Activated CD4-positive, CD25-positive, alpha-beta regulatory T cell (primary cell): ENCODE measurements around the gene FAM3C.
"Not testable (repeated sequence)": the region's sequence is repeated elsewhere in the genome, so short reads cannot be mapped to it uniquely, and the experiment has no call there.

ENCODE experiments used
- DNase-seq, 4 experiments: peaks; one replicate each; lab custom pipeline; 2025; lab: John Stamatoyannopoulos, UW

The FAM3C gene

DNA sequence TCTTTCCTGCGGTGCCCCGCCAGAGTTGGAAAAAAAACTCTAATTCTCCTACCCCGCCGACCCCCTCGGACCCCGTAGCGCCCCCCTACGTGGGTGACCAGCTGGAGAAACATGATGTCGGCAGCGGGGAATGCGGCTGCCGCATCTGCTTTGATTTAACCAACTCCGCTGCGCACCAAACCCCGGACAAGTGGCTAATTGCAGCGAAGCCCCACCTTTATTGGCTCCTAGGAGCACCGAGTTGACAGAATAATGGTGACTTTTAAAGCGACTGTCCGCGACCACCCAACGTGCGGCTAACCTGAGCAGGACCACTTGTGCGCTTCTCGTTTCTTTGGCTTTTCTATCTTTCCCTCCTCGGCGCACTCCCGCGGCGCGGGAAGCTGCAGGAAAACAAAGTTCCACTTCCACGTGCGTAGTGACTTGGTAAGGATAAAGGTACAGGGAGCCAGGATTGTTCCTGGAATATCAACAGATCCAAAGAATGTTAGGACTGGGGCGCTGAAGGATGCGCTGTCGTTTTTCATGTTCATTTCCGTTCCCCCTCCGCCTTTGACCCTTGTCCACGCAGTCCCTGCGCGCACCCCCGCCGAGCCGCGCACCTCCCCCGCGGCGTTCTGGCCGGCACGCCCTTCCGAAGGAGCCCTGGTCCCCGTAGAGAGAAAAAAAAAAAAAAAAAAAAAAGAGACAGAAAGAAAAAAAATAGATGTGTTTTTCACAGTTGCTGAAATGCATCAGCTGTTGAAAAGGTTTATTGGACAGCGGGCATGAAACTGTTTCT is 65.9 kb downstream of the FAM3C start:
- DNase-seq, result no peak

DNA sequence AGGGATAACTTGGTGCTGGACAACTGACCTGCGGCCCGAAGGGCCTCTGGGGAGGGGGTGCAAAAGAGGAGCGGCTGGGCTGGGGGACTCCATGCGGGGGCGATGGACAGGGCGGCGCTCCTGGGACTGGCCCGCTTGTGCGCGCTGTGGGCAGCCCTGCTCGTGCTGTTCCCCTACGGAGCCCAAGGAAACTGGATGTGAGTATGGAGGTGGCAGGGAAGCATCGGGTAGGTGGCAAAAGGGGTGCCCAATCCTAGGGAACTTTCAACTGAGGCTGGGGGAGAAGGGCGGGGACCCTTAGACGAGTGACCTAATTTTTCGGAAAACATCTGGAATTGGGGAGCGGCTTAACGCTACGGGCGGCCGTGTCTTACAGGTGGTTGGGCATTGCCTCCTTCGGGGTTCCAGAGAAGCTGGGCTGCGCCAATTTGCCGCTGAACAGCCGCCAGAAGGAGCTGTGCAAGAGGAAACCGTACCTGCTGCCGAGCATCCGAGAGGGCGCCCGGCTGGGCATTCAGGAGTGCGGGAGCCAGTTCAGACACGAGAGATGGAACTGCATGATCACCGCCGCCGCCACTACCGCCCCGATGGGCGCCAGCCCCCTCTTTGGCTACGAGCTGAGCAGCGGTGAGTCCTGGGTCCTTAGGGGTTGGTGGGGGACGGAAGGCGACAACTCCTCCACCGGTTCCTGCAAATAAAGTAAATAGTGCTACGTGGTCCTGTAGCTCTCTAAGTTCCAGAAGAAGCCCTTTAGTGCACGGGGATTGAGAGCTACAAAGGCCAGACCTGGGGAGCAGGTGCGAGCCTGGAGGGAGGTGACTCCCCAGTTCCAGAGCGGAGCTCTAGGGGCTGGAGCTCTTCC is 66.7 kb downstream of the FAM3C start:
- DNase-seq, result no peak

GRCh38 chr7:121328508-121329190 is 67.5 kb downstream of the FAM3C start, which contains the start of gene WNT16:
Gene WNT16, plus strand, starts transcription at chr7:121329000. Its CDS starts 293 bp downstream, at chr7:121329293.
- DNase-seq, result no peak

GRCh38 chr7:121327671-121328070 is 68.4 kb downstream of the FAM3C start:
- DNase-seq, result no peak

- no peak for DNase-seq
Measured at GRCh38 chr7:121323515-121324302, 72.4 kb downstream of the FAM3C start.

DNA sequence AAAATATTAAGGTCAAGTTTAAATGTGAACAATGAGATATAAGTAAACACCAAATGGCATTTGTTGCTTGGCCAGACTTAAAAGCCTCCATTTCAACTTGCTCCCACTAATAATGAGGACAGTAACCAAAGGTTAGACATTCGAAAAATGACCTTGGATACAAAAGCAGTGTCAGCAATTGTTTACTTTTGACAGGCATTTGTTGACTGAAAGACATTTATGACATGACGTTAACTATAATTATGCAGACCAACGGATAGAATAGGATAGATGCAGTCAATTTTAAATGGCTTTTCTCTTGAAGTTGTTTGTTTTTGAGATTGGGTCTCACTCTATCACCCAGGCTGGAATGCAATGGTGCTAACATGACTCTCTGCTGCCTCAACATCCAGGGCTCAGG is 73.6 kb downstream of the FAM3C start:
- DNase-seq, result no peak

GRCh38 chr7:121315170-121315569 is 80.9 kb downstream of the FAM3C start:
- not testable (repeated sequence) for DNase-seq

DNA sequence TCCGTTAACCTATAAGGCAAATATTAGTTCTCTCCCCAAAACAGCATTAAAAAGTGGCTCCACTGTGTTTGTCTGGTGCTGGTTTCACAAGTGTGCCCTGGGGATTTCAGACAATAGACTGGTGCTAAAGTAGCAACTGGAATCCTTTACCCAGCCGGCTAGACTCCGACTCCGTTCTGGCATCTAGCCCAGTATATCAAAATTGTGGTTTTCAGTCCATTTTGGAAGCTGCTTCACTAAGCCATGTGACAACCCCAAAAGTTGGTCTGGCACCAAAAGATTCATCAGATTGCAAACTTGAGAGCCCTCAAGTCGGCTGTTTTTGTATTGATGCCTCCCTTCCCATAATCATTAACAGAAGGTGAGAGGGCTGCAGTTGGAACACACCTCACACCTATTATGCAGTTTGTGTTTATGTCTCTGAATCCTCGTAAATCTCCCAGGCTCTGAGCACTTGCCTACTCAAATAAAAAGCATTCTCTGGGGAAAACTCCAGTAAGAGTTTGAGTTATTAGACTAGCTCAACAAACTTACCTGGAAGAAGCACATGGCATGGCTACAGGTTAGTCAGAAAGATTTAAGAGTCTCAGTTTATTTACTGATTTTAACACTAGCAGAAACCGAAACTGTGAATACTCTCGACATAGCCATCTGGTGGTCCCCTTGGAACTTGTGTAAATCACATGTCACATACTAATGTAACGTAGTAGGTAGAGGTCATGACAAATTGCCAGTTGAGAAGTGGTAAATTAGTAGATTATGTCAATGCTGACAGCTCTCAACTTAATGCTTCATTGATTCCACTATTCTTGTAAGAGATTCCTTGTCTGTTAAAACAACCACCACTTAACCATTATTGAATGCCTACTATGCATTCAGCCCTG is 82.1 kb downstream of the FAM3C start:
- no peak for DNase-seq

DNA sequence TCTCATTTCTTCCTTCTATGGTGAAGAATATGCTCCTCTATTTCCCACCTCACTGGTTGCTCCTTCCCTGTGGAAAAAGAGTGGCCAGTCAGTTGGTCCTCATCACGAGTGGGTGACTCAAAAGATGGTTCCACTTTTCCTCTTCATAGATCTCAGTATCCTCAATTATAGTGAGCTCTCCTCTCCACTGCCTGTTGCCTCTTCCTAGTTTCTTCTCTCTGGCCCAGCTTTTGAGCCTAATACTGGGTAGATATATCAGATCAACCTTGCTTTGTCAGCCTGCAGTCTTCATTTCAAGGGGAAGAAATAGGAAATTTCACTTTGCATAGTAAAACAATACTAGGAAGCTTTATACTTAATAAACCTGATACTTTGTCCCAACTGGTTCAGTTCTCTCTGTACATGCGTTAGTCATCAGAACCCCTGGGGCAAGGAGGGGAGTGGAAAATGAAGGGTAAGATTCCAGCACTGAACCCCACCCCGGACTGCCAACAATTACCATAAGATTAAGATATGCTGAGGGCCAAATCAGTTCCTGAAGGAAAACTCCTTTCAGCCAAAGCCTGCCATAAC is 82.8 kb downstream of the FAM3C start:
- no peak for DNase-seq

- no peak for DNase-seq
Measured at GRCh38 chr7:121307021-121307574, 89.0 kb downstream of the FAM3C start.

GRCh38 chr7:121306565-121306964 is 89.5 kb downstream of the FAM3C start:
- no peak for DNase-seq

DNA sequence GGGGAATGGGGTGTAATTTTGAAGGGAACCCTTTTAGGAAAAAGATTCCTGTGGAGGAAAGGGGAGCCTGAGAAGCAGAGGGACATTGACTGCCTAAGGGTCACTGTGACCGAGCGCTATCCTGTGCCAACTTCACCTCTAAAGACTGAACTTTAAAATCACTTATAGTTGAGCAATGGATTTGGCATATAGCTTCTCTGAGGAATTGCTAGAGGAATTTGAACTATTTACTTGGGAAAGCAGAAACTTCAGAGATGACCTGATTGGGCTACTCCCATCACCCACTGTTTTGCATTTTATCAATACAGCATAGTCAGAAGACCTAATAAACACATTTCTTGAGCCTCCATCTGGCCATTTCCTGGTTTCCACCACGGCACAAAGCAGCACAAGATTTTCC is 91.0 kb downstream of the FAM3C start:
- no peak for DNase-seq

DNA sequence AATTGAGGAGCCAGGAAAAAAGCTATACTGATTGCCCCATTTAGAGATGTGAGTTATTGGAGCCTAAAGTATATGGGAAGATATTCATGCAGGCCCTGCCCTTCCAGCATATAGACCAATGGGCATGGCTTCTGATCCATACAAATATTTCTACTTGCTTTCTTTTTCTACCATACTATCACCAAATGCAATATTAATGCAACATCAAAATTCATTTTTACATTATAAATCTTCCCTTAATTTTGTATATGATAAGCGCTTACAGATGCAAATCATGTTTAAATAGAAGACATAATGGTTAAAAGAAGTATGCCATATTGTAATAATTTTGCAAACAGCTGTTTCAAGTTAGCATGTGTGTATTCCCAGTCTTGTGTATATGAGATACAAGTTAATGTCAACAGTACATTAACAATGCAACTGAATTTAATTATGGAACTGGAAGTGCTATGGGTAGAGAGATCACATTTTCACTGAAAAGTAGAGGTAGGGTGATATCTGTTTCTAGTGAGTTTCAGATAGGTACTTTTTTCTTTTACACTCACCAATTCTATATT is 91.9 kb downstream of the FAM3C start:
- DNase-seq, result no peak

GRCh38 chr7:121303422-121304101 is 92.5 kb downstream of the FAM3C start:
- no peak for DNase-seq

DNA sequence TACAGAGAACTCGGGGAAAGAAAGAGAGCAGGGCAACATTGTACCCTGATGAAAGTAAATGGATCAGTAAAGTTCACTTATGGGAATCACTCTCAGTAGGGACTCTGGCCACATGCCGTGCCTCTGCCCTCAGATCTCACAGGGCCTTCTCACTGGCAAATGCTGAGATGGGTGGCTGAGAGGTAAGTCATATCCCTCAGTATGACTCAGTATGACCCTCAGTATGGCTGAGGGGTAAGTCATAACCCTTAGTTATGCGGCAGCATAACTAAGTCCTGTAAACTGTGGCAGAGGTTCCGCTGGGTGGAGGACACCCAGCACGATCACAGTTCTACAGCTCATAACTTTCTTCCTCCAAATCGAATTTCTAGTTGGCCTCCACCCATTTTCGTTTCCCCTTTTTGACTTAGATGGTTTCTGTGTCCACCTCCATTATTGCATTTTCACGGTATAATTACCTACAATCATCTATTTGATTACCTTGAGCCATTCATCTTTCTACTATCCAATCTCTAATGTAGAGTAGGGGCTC is 93.8 kb downstream of the FAM3C start:
- DNase-seq, result no peak

- DNase-seq, result no peak
Measured at GRCh38 chr7:121301446-121302213, 94.5 kb downstream of the FAM3C start.

- DNase-seq, result no peak
Measured at GRCh38 chr7:121300685-121301420, 95.3 kb downstream of the FAM3C start.
